Keratinocyte (primary cell): ENCODE results near the gene DPP10.

Experiments
- CTCF ChIP-seq, 3 experiments: IDR thresholded peaks in 1 of 3; conservative IDR thresholded peaks in 1 of 3; optimal IDR thresholded peaks in 1 of 3; 2 replicates in 2 of 3; 3 replicates in 1 of 3; pipeline versions ENCODE3 to v1.5.1; 2011; ENCODE audit warnings: low read length in 3 of 3, mild to moderate bottlenecking in 3 of 3, moderate library complexity in 2 of 3, control low read depth in 1 of 3, inconsistent platforms in 1 of 3; ENCODE audit not compliant: insufficient read depth in 2 of 3; ENCODE audit errors: extremely low read depth in 1 of 3
- EZH2 ChIP-seq: IDR thresholded peaks from one replicate; pipeline ENCODE4 v1.6.1; 2012; ENCODE audit warnings: inconsistent platforms, mild to moderate bottlenecking, low read length, moderate library complexity

- no peak for TF ChIP-seq CTCF (optimal IDR thresholded peaks at IDR 0.05 in 1 of 3, IDR thresholded peaks at IDR 0.05 in 1 of 3, conservative IDR thresholded peaks at IDR 0.05 in 1 of 3; ENCODE audit: extremely low read depth in 1 of 3, insufficient read depth in 2 of 3, low read length in 3 of 3)
- no peak for TF ChIP-seq EZH2
These were observed 979.7 kb downstream of the DPP10 start for GRCh38 chr2:115422004-115422634.
